ENCODE data around the gene ALAS1.

DNA sequence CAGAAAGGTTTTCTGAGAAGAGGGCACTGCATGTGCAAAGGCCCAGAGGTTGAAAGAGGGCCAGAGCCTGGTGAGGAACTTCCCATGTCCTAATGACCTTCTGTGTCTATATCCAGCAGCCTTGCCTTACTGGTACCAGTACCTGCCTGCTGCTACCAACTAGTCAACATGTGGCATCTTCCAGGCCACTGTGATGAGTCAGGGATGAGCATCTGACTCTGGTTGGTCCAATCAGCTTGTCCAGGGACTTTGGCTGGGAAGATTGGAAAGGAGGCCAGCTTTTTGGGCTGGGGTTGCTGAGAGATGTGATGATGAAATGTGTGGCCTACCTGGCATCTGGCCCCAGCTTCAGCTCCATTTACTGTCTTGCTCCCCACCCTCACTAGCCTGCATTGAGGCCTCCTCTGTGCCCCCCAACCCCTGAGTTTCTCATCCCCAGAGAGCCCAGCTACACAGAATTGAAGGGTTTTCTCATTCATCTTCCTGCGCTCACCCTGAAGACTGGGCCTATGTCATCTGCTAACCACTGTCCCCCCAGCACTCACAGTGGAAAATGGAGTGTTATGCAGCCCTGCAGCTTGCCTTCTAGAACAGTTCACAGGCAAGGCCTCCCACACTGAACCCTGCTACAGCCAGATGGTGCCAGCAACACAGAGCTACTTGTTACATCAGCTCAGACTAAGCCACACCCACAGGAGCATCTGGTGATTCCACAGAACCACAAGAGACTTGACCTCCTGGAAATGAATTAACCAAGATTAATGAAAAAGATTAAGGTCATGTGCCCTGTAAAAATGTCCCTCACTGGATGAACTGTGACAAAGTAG lies 42.3 kb downstream of the ALAS1 start:
- TF ChIP-seq, protein P1, sequence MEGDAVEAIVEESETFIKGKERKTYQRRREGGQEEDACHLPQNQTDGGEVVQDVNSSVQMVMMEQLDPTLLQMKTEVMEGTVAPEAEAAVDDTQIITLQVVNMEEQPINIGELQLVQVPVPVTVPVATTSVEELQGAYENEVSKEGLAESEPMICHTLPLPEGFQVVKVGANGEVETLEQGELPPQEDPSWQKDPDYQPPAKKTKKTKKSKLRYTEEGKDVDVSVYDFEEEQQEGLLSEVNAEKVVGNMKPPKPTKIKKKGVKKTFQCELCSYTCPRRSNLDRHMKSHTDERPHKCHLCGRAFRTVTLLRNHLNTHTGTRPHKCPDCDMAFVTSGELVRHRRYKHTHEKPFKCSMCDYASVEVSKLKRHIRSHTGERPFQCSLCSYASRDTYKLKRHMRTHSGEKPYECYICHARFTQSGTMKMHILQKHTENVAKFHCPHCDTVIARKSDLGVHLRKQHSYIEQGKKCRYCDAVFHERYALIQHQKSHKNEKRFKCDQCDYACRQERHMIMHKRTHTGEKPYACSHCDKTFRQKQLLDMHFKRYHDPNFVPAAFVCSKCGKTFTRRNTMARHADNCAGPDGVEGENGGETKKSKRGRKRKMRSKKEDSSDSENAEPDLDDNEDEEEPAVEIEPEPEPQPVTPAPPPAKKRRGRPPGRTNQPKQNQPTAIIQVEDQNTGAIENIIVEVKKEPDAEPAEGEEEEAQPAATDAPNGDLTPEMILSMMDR (conservative IDR thresholded peaks at IDR 0.05; ENCODE audit: low read depth, low read length) = no peak
- TF ChIP-seq EZH2phosphoT487 (IDR thresholded peaks at IDR 0.05; ENCODE audit: borderline replicate concordance, low read length) = no peak
- no peak for TF ChIP-seq EZH2 (IDR thresholded peaks at IDR 0.05; ENCODE audit: low read length, unreplicated experiment)

All from PC-3 (cell line).